ENCODE results near the gene AATK. TPM values are rescaled to one million over a fixed set of nuclear protein-coding genes. Genes with fewer than 3 reads are reported as not detected.

AATK gene
- total and polyA plus RNA-seq, 12 donors: 1.5 to 8.5 (median 6.2) TPM

DNA sequence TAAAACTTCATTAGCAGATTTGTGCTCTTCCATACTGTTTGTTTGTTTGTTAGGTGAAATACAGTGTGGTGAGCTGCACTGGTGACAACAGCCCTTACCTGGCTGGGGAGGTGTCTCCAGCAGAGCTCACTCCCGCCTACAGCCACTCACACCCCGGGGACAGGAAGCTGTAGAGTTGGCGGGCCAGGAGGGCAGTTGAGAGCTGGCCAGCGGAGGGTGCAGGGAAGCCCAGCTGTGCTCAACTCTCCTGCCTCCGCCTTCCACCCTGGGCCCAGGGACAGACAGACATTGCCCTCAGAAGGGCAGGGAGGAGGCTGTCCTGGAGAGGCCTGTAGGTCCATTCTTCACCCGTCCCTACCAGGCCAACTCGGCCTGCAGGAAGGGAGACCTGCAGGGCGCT, 49.3 kb downstream of the AATK start:
- H3K4me3 ChIP-seq: no peak overlapping the region
- peaks cover 0 to 21% (median under 1%) of the 10 kb centered on the region in 7 donors for H3K27me3 ChIP-seq
- TF ChIP-seq, protein P1, sequence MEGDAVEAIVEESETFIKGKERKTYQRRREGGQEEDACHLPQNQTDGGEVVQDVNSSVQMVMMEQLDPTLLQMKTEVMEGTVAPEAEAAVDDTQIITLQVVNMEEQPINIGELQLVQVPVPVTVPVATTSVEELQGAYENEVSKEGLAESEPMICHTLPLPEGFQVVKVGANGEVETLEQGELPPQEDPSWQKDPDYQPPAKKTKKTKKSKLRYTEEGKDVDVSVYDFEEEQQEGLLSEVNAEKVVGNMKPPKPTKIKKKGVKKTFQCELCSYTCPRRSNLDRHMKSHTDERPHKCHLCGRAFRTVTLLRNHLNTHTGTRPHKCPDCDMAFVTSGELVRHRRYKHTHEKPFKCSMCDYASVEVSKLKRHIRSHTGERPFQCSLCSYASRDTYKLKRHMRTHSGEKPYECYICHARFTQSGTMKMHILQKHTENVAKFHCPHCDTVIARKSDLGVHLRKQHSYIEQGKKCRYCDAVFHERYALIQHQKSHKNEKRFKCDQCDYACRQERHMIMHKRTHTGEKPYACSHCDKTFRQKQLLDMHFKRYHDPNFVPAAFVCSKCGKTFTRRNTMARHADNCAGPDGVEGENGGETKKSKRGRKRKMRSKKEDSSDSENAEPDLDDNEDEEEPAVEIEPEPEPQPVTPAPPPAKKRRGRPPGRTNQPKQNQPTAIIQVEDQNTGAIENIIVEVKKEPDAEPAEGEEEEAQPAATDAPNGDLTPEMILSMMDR (IDR thresholded peaks at IDR 0.05): no peak
- H3K36me3 ChIP-seq: peaks cover 0 to 21% (median 0%) of the 10 kb centered on the region in 9 donors
- no peaks in the 10 kb centered on the region for H3K9me3 ChIP-seq
- 89% methylated on average over 8 of the region's 8 CpGs for WGBS, 2 donors
- H3K4me1 ChIP-seq: peaks cover 0 to 21% (median 11%) of the 10 kb centered on the region in 9 donors
- intact Hi-C loops (cut with DNase I): loop anchor here in 1 of 10 donors (5.0 kb wide), 1 partner anchor 994 kb away; no protein-coding TSS in a partner anchor
- H3K27ac ChIP-seq: no peak overlapping the region
- ATAC-seq (no peak), DNase-seq (no peak)

DNA sequence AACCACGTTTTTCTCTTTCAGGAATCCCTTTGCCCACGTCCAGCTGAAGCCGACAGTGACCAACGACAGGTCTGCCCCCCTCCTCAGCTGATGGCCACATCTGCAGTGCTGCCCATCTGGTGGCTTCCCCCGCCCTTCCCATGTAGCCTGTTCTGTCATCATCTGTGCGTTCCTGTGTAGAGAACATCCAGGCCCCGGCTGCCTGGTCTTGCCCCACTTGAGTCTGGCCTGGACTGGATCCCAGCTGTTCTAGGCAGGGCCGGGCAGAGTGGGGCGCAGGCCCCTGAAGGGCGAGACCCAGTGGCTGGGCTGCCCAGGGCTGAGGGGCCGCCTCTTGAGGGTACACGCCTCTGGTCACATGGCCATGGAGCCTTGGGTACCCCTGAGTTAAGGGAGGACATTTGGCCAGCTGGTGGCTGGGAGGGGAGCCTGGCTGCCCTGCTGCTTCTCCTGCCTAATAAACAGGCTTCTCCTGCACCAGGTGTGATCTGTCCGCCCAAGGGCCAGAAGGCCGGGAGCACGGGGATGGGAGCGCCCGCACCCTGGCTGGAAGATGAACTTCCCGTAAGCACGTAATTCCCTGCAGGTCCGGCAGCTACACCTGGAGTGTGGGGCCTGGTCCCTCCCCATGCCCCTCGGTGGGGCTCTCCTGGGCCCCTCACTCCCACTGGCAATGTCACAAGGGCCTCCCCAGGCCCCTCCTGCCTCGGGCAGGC, 50.1 kb downstream of the AATK start:
- H3K4me1 ChIP-seq: peaks cover 0 to 21% (median 11%) of the 10 kb centered on the region in 9 donors
- no peak overlapping the region for H3K27ac ChIP-seq
- WGBS, 2 donors: 63 to 75% methylated on average over 22 of the region's 22 CpGs
- TF ChIP-seq, protein P1 (IDR thresholded peaks at IDR 0.05): no peak
- DNase-seq: peak in 1 of 2 donors; percentile 41
- H3K4me3 ChIP-seq: no peak overlapping the region
- peaks cover 0 to 21% (median 0%) of the 10 kb centered on the region in 7 donors for H3K27me3 ChIP-seq
- intact Hi-C loops (cut with DNase I): loop anchor here in 1 of 10 donors (5.0 kb wide), 1 partner anchor 994 kb away; no protein-coding TSS in a partner anchor
- ATAC-seq: peak; percentile 23 to 81 (median 52)
- H3K36me3 ChIP-seq: peaks cover 0 to 28% (median 0%) of the 10 kb centered on the region in 9 donors
- no peaks in the 10 kb centered on the region for H3K9me3 ChIP-seq

DNA sequence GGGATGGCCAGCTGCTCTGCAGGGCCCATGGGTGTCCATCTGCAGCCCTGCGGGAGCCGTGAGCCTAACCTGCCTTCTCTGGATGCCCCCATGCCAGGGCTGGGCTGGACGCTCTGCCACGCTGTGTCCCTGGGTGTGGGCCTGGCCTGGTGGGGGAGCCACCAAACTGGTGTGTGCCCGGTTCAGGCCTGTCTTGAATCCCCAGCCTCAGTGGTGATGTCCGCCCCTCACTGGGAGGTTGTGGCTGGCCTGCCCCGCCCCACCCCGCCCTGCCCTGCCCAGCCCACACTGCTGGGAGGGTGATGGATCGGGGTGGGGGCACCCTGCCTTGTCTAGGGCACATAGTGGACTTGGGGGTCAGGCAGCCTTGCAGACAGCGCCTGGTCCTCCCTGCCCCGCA, 50.8 kb downstream of the AATK start:
- H3K27ac ChIP-seq: no peak overlapping the region
- H3K4me3 ChIP-seq: no peak overlapping the region
- H3K4me1 ChIP-seq: peaks cover 0 to 21% (median 11%) of the 10 kb centered on the region in 9 donors
- H3K9me3 ChIP-seq: no peaks in the 10 kb centered on the region
- peak in 1 of 8 donors; percentile 5 for ATAC-seq
- intact Hi-C loops (cut with DNase I): loop anchor here in 1 of 10 donors (5.0 kb wide), 1 partner anchor 993 kb away; no protein-coding TSS in a partner anchor
- 92 to 93% methylated on average over 11 of the region's 11 CpGs for WGBS, 2 donors
- H3K36me3 ChIP-seq: peaks cover 0 to 35% (median 0%) of the 10 kb centered on the region in 9 donors
- no peak for DNase-seq
- TF ChIP-seq, protein P1 (IDR thresholded peaks at IDR 0.05): no peak
- peaks cover 0 to 18% (median 0%) of the 10 kb centered on the region in 7 donors for H3K27me3 ChIP-seq

DNA sequence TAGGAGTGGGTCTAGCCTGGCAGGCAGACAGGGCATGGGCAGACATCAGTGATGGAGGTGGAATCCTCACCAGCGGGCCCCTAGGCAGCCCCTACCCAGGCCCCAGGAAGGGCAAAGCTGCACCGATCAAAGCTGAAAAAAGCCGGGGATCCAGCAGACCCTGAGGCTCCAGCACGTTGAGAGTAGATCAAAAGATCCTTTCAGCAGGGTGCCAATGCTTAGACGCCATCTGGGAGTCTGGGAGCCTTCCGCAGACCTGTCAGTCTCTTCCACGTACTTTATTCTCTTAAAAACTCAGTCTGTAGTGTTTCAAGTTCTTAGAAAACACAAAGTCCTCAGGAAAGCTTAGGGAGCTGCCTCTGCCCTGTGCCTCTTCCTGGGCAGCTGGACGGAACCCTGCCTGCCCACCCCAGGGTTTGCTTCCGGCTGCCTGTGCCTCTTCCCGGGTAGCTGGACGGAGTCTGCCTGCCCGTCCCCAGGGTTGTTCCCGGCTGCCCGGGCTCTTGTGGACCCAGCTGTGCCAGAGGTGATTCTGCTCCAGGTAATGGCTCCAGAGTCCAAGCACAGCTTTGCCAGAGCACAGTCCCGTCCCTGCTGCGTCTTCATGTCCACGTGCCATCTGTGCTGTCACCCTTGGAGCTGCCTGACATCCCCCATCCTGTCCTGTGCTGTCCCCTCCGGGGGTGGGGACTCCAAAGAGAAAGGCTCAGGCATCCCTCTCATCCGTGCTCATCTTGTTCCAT, 51.5 kb downstream of the AATK start:
- TF ChIP-seq, protein P1 (IDR thresholded peaks at IDR 0.05): no peak
- Histone ChIP-seq H3K27me3 (peaks cover 0 to 12% (median 0%) of the 10 kb centered on the region in 7 donors), H3K36me3 (peaks cover 0 to 42% (median 0%) of the 10 kb centered on the region in 9 donors), H3K9me3 (no peaks in the 10 kb centered on the region), H3K4me3 (no peak overlapping the region), H3K27ac (no peak overlapping the region), H3K4me1 (peaks cover 0 to 16% (median 10%) of the 10 kb centered on the region in 9 donors)
- DNase-seq: no peak
- 78 to 81% methylated on average over 19 of the region's 19 CpGs for WGBS, 2 donors
- no peak for ATAC-seq
- intact Hi-C loops (cut with DNase I): loop anchor here in 1 of 10 donors (5.0 kb wide), 1 partner anchor 992 kb away; no protein-coding TSS in a partner anchor
